Pons (tissue), 1 donor: ENCODE results near the gene TTLL11.
A peak's percentile ranks its signal among the peaks of the same experiment; 100 is the strongest.

ENCODE experiments used
- DNase-seq: peaks from one replicate; pipeline ENCODE4 v3.0.0-alpha.2; 2016; ENCODE audit warnings: low spot score

TTLL11 gene

GRCh38 chr9:122092611-122093506 lies at the start of gene TTLL11:
TSS of gene TTLL11 (minus strand) at chr9:122093308. CDS start at chr9:122093148, 160 bp downstream.
- DNase-seq: peak; percentile 92

- no peak for DNase-seq
Measured at GRCh38 chr9:122141671-122142070, 48.6 kb upstream of the TTLL11 start.

GRCh38 chr9:122140368-122141193 lies 47.5 kb upstream of the TTLL11 start:
- no peak for DNase-seq

- no peak for DNase-seq
Measured at GRCh38 chr9:122138560-122139268, 45.6 kb upstream of the TTLL11 start.

- DNase-seq: no peak
Measured at GRCh38 chr9:122135529-122135859, 42.4 kb upstream of the TTLL11 start.

GRCh38 chr9:122134822-122135528 lies 41.9 kb upstream of the TTLL11 start:
- DNase-seq: no peak

- DNase-seq: no peak
Measured at GRCh38 chr9:122133984-122134535, 41.0 kb upstream of the TTLL11 start.

- no peak for DNase-seq
Measured at GRCh38 chr9:122133263-122133983, 40.3 kb upstream of the TTLL11 start.

- no peak for DNase-seq
Measured at GRCh38 chr9:122132539-122132938, 39.4 kb upstream of the TTLL11 start.

GRCh38 chr9:122131401-122132001 lies 38.4 kb upstream of the TTLL11 start:
- no peak for DNase-seq

GRCh38 chr9:122130837-122131236 lies 37.7 kb upstream of the TTLL11 start:
- DNase-seq: no peak

GRCh38 chr9:122129969-122130368 lies 36.9 kb upstream of the TTLL11 start:
- DNase-seq: no peak

GRCh38 chr9:122128969-122129343 lies 35.8 kb upstream of the TTLL11 start:
- DNase-seq: no peak

GRCh38 chr9:122128007-122128968 lies 35.2 kb upstream of the TTLL11 start:
- no peak for DNase-seq

- no peak for DNase-seq
Measured at GRCh38 chr9:122127396-122127798, 34.3 kb upstream of the TTLL11 start.

- DNase-seq: no peak
Measured at GRCh38 chr9:122126331-122127261, 33.5 kb upstream of the TTLL11 start.

GRCh38 chr9:122125509-122126330 lies 32.6 kb upstream of the TTLL11 start:
- DNase-seq: no peak
